Kasumi-1 (cell line): ENCODE results near the gene DACT1.

Experiments
- DNase-seq, 2 experiments: peaks; one replicate each; lab custom pipeline; 2025; lab: John Stamatoyannopoulos, UW

The DACT1 gene

DNA sequence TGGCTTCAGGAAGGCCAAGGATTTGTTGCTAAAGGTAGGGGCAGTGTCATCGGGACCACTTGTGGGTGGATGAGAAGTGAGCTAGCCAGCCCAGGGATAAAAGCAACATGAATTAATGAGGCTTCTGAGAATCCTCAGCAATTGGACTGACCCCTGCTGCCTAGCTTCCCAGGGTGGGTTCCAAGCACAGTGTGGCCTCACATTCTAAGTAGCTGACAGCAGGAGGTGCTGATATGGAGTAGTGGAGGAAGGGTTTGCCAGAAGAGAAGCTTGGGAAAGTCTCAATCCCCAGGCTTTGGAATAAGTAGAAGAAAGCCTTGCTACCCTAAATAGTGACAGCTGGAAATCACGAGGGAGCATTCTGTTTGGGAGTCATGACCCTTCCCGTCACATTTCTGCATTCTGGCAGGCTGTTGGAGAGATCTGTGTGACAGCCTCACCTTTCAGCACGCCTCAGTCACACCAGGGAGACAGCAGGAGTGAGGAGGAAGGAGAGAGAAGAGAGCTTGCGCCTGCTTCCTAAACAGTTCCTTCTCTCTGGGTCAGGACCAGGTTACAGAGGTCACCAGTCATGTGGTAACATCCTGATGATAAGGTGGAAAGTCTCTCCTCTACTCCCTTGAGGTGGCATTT lies 31.2 kb downstream of the DACT1 start:
- no peak for DNase-seq

DNA sequence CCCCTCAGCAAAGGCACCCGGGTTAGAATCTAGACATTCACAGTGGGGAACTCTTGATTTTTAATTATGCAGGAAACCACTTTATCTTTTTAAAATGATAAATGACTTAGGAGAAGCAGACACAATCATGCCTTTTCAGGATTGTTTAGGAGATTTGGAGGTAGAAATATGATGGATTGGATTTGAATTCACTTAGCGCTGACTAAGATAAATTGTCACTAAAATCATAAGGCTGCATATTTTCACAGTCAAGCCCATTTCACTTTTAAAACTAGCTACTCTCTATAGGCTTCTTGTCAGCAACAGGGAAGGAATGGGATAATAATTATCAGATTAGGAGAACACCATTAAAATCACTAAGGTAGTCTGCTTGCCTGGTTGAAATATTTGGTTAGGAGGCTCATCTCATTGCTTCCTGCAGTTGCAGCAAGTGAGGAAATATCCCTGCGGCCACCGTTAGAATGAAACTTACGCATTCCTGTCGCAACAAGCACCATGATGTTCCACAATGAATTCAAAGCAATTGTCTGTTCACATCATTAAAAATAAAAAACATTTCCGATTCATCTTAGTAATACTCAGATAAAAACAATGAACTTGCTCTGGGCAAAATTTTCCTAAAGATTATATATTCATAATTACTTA lies 31.9 kb downstream of the DACT1 start:
- no peak for DNase-seq

DNA sequence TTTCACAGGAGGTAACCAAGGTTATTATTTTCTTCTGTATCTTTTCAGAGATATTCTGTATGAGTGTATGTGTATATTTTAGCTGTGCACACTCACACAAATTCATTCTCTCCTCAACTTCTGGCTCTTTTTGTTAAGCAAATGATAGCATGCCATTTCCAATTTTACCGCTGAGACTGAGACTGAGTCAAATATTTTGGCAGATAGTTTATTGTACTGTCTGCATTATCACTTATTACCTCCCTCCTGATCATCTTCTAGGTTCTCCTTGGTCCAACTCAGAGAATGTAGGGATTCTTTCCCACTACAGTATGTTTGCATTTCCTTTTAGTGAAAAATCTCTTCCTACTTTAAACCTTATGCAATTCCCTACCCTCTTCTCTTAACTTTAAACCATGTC lies 33.3 kb downstream of the DACT1 start:
- DNase-seq, result no peak

DNA sequence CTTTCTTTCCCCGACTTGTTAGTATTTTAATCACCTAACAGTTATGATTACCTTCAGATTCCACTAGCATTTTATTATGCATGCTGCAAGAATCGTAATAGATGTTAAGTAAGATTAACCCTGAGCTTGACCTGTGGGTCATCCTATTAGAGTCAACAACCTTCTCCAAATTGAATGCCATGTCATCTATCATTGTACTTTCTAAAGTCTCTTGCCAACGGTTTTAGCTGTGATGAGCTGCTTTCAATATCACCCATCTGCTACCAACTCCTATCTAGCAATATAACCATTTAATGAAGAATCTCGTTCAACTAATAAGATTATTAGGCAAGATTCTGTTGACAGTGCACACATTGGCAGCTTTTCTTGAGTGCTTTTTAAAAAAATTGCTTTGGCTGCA lies 33.7 kb downstream of the DACT1 start:
- DNase-seq, result no peak

DNA sequence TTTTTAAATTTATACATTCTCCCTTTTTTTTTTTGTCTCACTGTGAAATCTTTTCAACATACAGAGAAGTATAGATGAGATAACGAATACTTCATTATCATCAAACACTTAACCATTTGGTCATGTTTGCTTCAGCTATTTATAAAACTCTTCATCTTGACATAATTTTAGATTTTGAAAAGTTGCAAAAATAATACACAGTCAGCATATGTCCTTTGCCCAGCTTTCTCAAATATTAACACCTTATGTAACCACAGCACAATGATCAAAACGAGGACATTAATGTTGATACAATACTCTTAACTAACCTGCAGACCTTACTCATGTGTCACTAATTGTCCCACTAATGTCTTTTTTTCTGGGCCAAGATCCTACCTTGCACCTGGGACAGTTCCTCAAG lies 36.0 kb downstream of the DACT1 start:
- no peak for DNase-seq

DNA sequence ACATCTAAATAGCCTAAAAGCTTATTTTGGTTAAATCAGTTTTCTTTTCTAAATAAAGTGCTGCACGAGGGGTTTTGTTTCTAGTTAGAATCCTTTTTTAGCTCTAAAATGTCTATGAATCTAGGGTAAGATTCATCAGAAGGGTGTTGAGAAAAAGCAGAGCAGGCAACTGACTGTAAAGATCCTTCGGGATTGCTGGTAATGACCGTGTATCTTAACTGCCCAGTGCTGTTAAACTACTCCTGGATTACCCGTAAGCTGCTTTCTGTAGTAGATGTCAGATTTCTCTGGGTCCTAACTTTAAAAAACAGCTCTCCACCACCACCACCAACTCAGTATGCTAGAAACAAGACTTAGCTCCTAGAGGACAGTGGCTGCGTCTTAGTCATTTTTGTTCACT lies 39.2 kb downstream of the DACT1 start:
- DNase-seq, result no peak

DNA sequence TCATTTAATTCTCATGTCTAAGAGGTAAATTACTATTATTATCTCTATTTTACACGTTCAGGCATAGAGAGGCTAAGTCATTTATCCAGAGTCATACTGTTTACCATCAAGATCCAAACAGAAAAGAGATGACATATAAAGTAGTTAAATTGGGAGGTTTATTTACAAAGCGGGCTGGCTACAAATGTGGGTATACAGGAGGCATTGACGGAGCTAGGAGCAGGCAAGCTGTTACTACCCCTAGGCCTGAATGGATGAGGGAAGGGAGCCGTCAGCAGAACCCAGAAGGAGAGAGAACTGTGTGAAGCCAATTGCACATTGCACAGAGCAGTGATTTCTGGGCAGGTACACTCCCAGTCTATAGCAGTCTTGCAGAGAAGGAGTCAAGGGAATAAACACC lies 39.8 kb downstream of the DACT1 start:
- DNase-seq, result no peak

DNA sequence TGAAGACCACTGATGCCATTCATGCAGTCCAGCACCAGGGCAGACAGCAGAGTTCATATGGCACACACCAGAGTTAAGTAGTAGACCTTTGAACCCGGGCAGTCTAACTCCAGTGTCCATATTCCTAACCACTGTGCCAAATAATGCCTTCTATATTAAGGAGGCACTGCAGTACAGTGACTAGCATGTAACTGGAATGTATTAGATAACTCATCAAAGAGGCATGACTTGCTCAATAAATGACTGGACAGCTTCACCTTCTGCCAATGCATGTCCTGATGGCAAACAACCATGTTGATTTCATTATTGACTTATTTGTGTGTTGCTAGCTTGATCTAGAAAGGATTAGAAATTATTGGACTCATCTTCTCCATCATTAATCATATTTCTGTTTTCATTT lies 40.2 kb downstream of the DACT1 start:
- DNase-seq, result no peak

DNA sequence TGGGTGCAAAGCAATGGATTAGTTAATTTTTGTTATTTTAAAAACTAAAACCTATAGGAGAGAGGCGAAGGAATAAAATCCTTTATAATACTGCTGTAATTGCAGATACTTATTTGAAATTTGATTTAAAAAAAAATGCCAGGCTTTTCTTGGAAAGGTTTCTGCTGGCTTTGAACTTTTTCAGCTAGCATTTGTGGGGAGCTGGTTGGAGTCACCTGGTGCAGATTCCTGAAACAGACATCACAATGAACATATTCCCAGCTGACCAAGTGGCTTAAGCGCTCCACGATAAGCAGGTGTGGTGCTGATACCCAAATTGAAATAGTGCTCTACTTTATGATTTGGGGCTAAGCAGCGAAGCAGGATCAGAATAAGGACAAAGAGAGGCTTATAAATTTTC lies 42.9 kb downstream of the DACT1 start:
- DNase-seq, result no peak

DNA sequence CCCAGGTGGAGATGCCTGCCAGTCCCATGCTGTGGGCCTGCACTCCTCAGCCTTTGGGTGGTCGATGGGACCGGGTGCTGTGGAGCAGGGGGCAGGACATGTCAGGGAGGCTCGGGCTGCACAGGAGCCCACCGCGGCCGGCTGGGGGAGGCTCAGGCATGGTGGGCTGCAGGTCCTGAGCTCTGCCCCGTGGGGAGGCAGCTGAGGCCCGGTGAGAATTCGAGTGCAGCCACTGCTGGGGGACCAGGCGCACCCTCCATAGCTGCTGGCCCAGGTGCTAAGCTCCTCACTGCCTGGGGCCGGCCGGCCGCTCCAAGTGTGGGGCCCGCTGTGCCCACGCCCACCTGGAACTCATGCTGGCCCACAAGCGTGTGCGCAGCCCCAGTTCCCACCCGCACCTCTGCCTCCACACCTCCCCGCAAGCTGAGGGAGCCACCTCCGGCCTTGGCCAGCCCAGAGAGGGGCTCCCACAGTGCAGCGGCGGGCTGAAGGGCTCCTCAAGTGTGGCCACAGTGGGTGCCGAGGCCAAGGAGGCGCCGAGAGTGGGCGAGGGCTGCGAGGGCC lies 49.6 kb downstream of the DACT1 start:
- DNase-seq, result no peak

DNA sequence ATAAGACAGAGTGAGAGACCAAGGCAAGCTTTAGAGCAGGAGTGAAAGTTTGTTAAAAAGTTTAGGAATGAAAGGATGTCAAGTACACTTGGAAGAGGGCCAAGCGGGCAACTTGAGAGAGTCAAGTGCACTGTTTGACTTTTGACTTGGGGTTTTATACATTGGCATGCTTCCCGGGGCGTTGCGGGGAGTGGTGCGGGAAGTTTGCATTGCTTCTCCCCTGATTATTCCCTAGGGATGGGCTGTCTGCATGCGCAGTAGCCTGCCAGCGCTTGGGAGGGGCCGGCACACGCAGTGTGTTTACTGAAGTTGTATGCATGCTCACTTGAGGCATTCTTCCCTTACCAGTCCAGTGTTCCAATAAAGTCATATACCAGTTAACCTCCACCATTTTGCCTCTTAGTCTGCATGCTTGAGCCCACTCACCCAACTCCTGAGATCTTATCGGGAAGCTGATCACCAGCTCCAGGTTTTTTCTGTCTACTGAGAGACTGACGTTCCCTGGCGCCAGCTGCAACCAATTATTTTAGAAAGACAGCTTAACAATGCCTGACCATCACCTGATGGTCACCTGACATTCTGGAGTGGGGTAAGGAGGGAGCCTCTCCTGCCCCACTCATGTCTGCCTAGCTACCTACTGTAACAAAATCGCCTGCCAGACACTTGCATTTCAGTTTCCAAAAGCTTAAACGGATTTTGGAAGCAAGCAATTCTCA lies 53.2 kb downstream of the DACT1 start:
- no peak for DNase-seq

DNA sequence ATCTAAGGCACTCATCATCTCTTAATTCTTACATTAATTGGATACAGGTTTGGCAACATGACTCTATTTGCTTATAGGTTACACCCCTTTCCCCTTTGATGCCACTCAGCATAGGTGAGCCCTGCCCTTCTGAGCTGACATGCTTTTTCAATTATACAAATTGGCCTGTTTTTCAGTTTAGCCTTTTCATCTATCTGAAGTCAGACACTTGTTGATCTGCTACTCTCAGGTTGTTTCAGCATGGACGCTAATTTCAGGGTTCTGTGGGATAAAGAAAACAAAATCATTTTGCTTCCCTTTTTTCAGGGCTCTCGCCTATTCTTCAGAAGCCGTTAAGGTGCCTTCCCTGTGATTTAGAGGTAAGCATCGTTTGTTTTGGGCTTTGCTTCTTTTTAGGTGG lies 55.3 kb downstream of the DACT1 start:
- no peak for DNase-seq

DNA sequence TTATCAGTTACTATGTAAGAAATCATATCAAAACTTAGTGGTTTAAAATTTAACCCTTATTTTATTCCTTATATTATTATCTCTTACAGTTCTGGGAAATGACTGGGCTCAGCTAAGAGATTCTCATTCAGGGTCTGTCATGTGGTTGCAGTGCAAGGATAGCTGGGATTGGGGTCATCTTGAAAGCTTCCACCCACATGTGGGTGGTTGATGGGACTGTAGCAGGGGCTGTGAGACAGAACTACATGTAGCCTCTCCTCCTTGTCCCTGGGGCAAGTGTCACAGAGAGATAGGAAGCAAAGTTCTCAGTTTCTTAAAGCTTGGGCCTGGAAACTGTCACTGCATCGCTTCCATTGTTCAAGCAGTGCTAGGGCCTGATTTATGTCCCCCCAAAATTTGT lies 57.8 kb downstream of the DACT1 start:
- no peak for DNase-seq

DNA sequence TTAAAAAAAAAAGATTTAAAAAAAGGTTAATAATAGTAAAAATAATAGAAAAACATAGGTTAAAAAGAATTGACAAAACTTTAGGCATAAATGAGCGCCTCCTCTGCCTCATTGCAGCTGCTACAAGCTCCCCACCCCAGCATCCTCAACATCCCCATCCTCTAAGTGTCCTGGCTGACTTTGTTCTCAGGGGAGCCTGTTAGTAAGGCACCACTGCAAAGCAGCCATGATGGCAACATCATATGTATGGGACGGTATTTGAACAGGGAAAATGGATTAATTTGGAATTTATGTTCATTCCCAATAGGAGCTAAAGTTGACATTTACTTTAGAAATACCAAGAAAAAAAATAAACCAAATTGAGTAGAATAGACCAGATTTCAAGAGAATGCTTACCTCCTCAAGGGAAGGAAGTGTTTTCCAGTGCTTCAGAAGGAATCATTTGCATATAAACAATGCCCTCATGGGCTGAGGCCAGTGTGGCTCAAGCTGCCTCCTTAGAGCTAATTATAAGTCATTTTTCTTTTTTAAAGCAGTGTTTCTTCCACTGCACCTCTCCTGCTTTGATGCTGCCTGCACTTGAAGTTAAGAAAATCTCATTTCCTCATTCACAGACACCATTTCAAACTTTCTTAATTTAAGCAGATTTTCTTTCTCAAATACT lies 59.6 kb downstream of the DACT1 start:
- DNase-seq, result no peak
